Ramos (cell line): ENCODE results near the gene RNU6-1.

Source experiments
- in situ Hi-C: fragments of 300-500 bp; cut with MboI; formaldehyde crosslinking; loops from one replicate; pipeline ENCODE4 v1.14.3; 2022; ENCODE audit warnings: low sequenced_read_pairs; ENCODE audit not compliant: unreplicated experiment

Gene RNU6-1

GRCh38 chr15:67835297-67836133, 4.3 kb downstream of the RNU6-1 start:
- in situ Hi-C loops = loop anchor here (5.0 to 10.0 kb wide), 3 partner anchors 53 to 891 kb away; no protein-coding TSS in a partner anchor

- in situ Hi-C loops = loop anchor here (5.0 to 10.0 kb wide), 3 partner anchors 52 to 890 kb away; no protein-coding TSS in a partner anchor
These were observed 5.1 kb downstream of the RNU6-1 start for GRCh38 chr15:67834581-67835296.

- in situ Hi-C loops = loop anchor here (10.0 kb wide), 1 partner anchor 889 kb away; no protein-coding TSS in a partner anchor
These were observed 5.9 kb downstream of the RNU6-1 start for GRCh38 chr15:67833710-67834511.

GRCh38 chr15:67832897-67833709, 6.7 kb downstream of the RNU6-1 start:
- in situ Hi-C loops = loop anchor here (10.0 kb wide), 1 partner anchor 888 kb away; no protein-coding TSS in a partner anchor

GRCh38 chr15:67832031-67832551, 7.8 kb downstream of the RNU6-1 start:
- in situ Hi-C loops = loop anchor here (10.0 kb wide), 1 partner anchor 887 kb away; no protein-coding TSS in a partner anchor

- in situ Hi-C loops = loop anchor here (10.0 kb wide), 1 partner anchor 887 kb away; no protein-coding TSS in a partner anchor
These were observed 8.5 kb downstream of the RNU6-1 start for GRCh38 chr15:67831363-67831762.

- in situ Hi-C loops = loop anchor here (10.0 kb wide), 1 partner anchor 885 kb away; no protein-coding TSS in a partner anchor
These were observed 10.0 kb downstream of the RNU6-1 start for GRCh38 chr15:67829647-67830504.

- in situ Hi-C loops = no loop called here
These were observed 10.7 kb downstream of the RNU6-1 start for GRCh38 chr15:67828969-67829646.

GRCh38 chr15:67828278-67828968, 11.4 kb downstream of the RNU6-1 start:
- in situ Hi-C loops = no loop called here

- in situ Hi-C loops = no loop called here
These were observed 12.1 kb downstream of the RNU6-1 start for GRCh38 chr15:67827562-67828277.

GRCh38 chr15:67826717-67827561, 12.9 kb downstream of the RNU6-1 start:
- in situ Hi-C loops = no loop called here

- in situ Hi-C loops = no loop called here
These were observed 13.7 kb downstream of the RNU6-1 start for GRCh38 chr15:67825881-67826716.

- in situ Hi-C loops = no loop called here
These were observed 14.6 kb downstream of the RNU6-1 start, which contains the start of gene SKOR1 for GRCh38 chr15:67824976-67825880. Gene SKOR1, plus strand, starts transcription at chr15:67825509. Its CDS starts 94 bp downstream, at chr15:67825603.
